ENCODE measurements around the gene BUB1B. TPM values are rescaled to one million over a fixed set of nuclear protein-coding genes. Genes with fewer than 3 reads are reported as not detected.

Gene BUB1B
- total and polyA plus RNA-seq, 4 donors = 0.08 to 31.1 (median 0.84) TPM

GRCh38 chr15:40243126-40243810 is 82.4 kb downstream of the BUB1B start:
- DNase-seq (ENCODE audit: low spot score) = no peak
- no peaks in the 10 kb centered on the region for H3K36me3 ChIP-seq (ENCODE audit: control insufficient read depth in 4 of 4, insufficient read depth in 3 of 4, low read depth in 1 of 4, low read length in 3 of 4)
- H3K9ac ChIP-seq (ENCODE audit: low read depth in 1 of 2, low read length in 2 of 2) = no peak overlapping the region
- no peaks in the 10 kb centered on the region for H3K9me3 ChIP-seq (ENCODE audit: control insufficient read depth in 4 of 4, low read length in 3 of 4)
- peaks cover 0 to 4% (median 0%) of the 10 kb centered on the region in 4 donors for H3K27me3 ChIP-seq (ENCODE audit: control insufficient read depth in 4 of 4, insufficient read depth in 4 of 4, low read length in 3 of 4)
- no peak overlapping the region for H3K4me3 ChIP-seq (ENCODE audit: low read depth in 1 of 3, low read length in 3 of 3)
- WGBS = 88% methylated on average over 9 of the region's 9 CpGs
- no peak overlapping the region for H3K27ac ChIP-seq (ENCODE audit: low read depth in 1 of 2, low read length in 2 of 2)
- TF ChIP-seq TAF1 (conservative IDR thresholded peaks at IDR 0.05) = no peak
- no peak for TF ChIP-seq REST (IDR thresholded peaks at IDR 0.05)
- no peak for TF ChIP-seq YY1 (IDR thresholded peaks at IDR 0.05)
- no peak for TF ChIP-seq FOXA2 (IDR thresholded peaks at IDR 0.05)
- no peak for TF ChIP-seq EGR1 (IDR thresholded peaks at IDR 0.05; ENCODE audit: low read depth in 2 of 2)
- no peak for TF ChIP-seq JUND (IDR thresholded peaks at IDR 0.05)
- no peak for TF ChIP-seq GABPA (IDR thresholded peaks at IDR 0.05 in 1 of 2, conservative IDR thresholded peaks at IDR 0.05 in 1 of 2)
- no peak for TF ChIP-seq SP1 (IDR thresholded peaks at IDR 0.05)
- no peak for TF ChIP-seq RAD21 (IDR thresholded peaks at IDR 0.05)
- TF ChIP-seq HNF4G (IDR thresholded peaks at IDR 0.05) = no peak
- no peak for TF ChIP-seq NR2F2 (IDR thresholded peaks at IDR 0.05)
- TF ChIP-seq FOXA1 (IDR thresholded peaks at IDR 0.05) = no peak
- TF ChIP-seq RXRA (IDR thresholded peaks at IDR 0.05) = no peak
- TF ChIP-seq HNF4A (conservative IDR thresholded peaks at IDR 0.05) = no peak
- no peak for TF ChIP-seq ZBTB33 (IDR thresholded peaks at IDR 0.05)
- peaks cover 0 to 3% (median 1%) of the 10 kb centered on the region in 4 donors for H3K4me1 ChIP-seq (ENCODE audit: control insufficient read depth in 4 of 4, insufficient read depth in 4 of 4, low read length in 3 of 4)

GRCh38 chr15:40244961-40245523 is 84.2 kb downstream of the BUB1B start:
- no peak for DNase-seq (ENCODE audit: low spot score)
- H3K27ac ChIP-seq (ENCODE audit: low read depth in 1 of 2, low read length in 2 of 2) = no peak overlapping the region

More at GRCh38 chr15:40244961-40245523, 84.2 kb downstream of the BUB1B start:
- Histone ChIP-seq H3K4me3 (ENCODE audit: low read depth in 1 of 3, low read length in 3 of 3) (no peak overlapping the region), H3K9me3 (ENCODE audit: control insufficient read depth in 4 of 4, low read length in 3 of 4) (no peaks in the 10 kb centered on the region), H3K4me1 (ENCODE audit: control insufficient read depth in 4 of 4, insufficient read depth in 4 of 4, low read length in 3 of 4) (no peaks in the 10 kb centered on the region), H3K9ac (ENCODE audit: low read depth in 1 of 2, low read length in 2 of 2) (no peak overlapping the region), H3K27me3 (ENCODE audit: control insufficient read depth in 4 of 4, insufficient read depth in 4 of 4, low read length in 3 of 4) (no peaks in the 10 kb centered on the region), H3K36me3 (ENCODE audit: control insufficient read depth in 4 of 4, insufficient read depth in 3 of 4, low read depth in 1 of 4, low read length in 3 of 4) (no peaks in the 10 kb centered on the region)
- TF ChIP-seq CTCF (IDR thresholded peaks at IDR 0.05; ENCODE audit: low read depth, low read length, missing input control) (no peak), ATF3 (IDR thresholded peaks at IDR 0.05) (no peak), RXRA (IDR thresholded peaks at IDR 0.05) (no peak), FOXA1 (IDR thresholded peaks at IDR 0.05) (no peak), FOXA2 (IDR thresholded peaks at IDR 0.05) (no peak), MAX (IDR thresholded peaks at IDR 0.05) (no peak), TAF1 (conservative IDR thresholded peaks at IDR 0.05) (no peak), YY1 (IDR thresholded peaks at IDR 0.05) (no peak), REST (IDR thresholded peaks at IDR 0.05) (no peak)
- 79% methylated on average over 5 of the region's 5 CpGs for WGBS
